ENCODE data around the gene TWNK.

The TWNK gene

GRCh38 chr10:101020427-101021075 lies 33.2 kb downstream of the TWNK start:
- H3F3A ChIP-seq (ENCODE audit: insufficient read depth, low read length) = no peaks in the 10 kb centered on the region
- no peak for TF ChIP-seq EZH2 (IDR thresholded peaks at IDR 0.05; ENCODE audit: borderline replicate concordance, low read length)
- no peak for TF ChIP-seq CTCF (IDR thresholded peaks at IDR 0.05; ENCODE audit: low read length)
- H3K36me3 ChIP-seq (ENCODE audit: insufficient read depth, low read length) = no peaks in the 10 kb centered on the region
- H3K9me2 ChIP-seq (ENCODE audit: low read depth, low read length) = no peaks in the 10 kb centered on the region
- no peak overlapping the region for H3K27ac ChIP-seq (ENCODE audit: low read depth, low read length, poor library complexity, severe bottlenecking)
- no peak overlapping the region for H2AFZ ChIP-seq (ENCODE audit: low read length)
- no peak overlapping the region for H3K4me3 ChIP-seq (ENCODE audit: low read depth, low read length, poor library complexity, severe bottlenecking)
- no peak overlapping the region for H3K9ac ChIP-seq (ENCODE audit: low read length)
- H3K79me2 ChIP-seq (ENCODE audit: insufficient read depth, low read length) = no peaks in the 10 kb centered on the region
- no peaks in the 10 kb centered on the region for H3K4me1 ChIP-seq (ENCODE audit: insufficient read depth, low read length, severe bottlenecking)
- no peaks in the 10 kb centered on the region for H4K20me1 ChIP-seq (ENCODE audit: insufficient read depth, low read length)
- H3K4me2 ChIP-seq (ENCODE audit: low read length) = no peak overlapping the region
- H3K9me3 ChIP-seq (ENCODE audit: low read length) = no peaks in the 10 kb centered on the region
- no peaks in the 10 kb centered on the region for H3K27me3 ChIP-seq (ENCODE audit: insufficient read depth, low read length)

- H4K20me1 ChIP-seq (ENCODE audit: insufficient read depth, low read length) = no peaks in the 10 kb centered on the region
- no peak overlapping the region for H3K27ac ChIP-seq (ENCODE audit: low read depth, low read length, poor library complexity, severe bottlenecking)
- H3K27me3 ChIP-seq (ENCODE audit: insufficient read depth, low read length) = no peaks in the 10 kb centered on the region
- no peaks in the 10 kb centered on the region for H3K79me2 ChIP-seq (ENCODE audit: insufficient read depth, low read length)
- no peaks in the 10 kb centered on the region for H3K9me2 ChIP-seq (ENCODE audit: low read depth, low read length)
- H3K9me3 ChIP-seq (ENCODE audit: low read length) = no peaks in the 10 kb centered on the region
- H3K9ac ChIP-seq (ENCODE audit: low read length) = no peak overlapping the region
- no peak overlapping the region for H3K4me2 ChIP-seq (ENCODE audit: low read length)
- H3F3A ChIP-seq (ENCODE audit: insufficient read depth, low read length) = no peaks in the 10 kb centered on the region
- H2AFZ ChIP-seq (ENCODE audit: low read length) = no peak overlapping the region
- no peak overlapping the region for H3K4me3 ChIP-seq (ENCODE audit: low read depth, low read length, poor library complexity, severe bottlenecking)
- no peaks in the 10 kb centered on the region for H3K4me1 ChIP-seq (ENCODE audit: insufficient read depth, low read length, severe bottlenecking)
- TF ChIP-seq CTCF (IDR thresholded peaks at IDR 0.05; ENCODE audit: low read length) (no peak), EZH2 (IDR thresholded peaks at IDR 0.05; ENCODE audit: borderline replicate concordance, low read length) (no peak)
- no peaks in the 10 kb centered on the region for H3K36me3 ChIP-seq (ENCODE audit: insufficient read depth, low read length)
Observed at GRCh38 chr10:101021239-101021638, 33.9 kb downstream of the TWNK start.

GRCh38 chr10:101021692-101022251 lies 34.4 kb downstream of the TWNK start:
- H3K27me3 ChIP-seq (ENCODE audit: insufficient read depth, low read length) = no peaks in the 10 kb centered on the region
- H3K9me2 ChIP-seq (ENCODE audit: low read depth, low read length) = no peaks in the 10 kb centered on the region
- H3K27ac ChIP-seq (ENCODE audit: low read depth, low read length, poor library complexity, severe bottlenecking) = no peak overlapping the region
- H3K4me3 ChIP-seq (ENCODE audit: low read depth, low read length, poor library complexity, severe bottlenecking) = no peak overlapping the region
- H3K9ac ChIP-seq (ENCODE audit: low read length) = no peak overlapping the region
- no peaks in the 10 kb centered on the region for H4K20me1 ChIP-seq (ENCODE audit: insufficient read depth, low read length)
- no peak overlapping the region for H3K4me2 ChIP-seq (ENCODE audit: low read length)
- H3K36me3 ChIP-seq (ENCODE audit: insufficient read depth, low read length) = no peaks in the 10 kb centered on the region
- no peaks in the 10 kb centered on the region for H3K79me2 ChIP-seq (ENCODE audit: insufficient read depth, low read length)
- no peak overlapping the region for H2AFZ ChIP-seq (ENCODE audit: low read length)
- no peaks in the 10 kb centered on the region for H3F3A ChIP-seq (ENCODE audit: insufficient read depth, low read length)
- no peak for TF ChIP-seq CTCF (IDR thresholded peaks at IDR 0.05; ENCODE audit: low read length)
- no peaks in the 10 kb centered on the region for H3K4me1 ChIP-seq (ENCODE audit: insufficient read depth, low read length, severe bottlenecking)
- H3K9me3 ChIP-seq (ENCODE audit: low read length) = no peaks in the 10 kb centered on the region

Measured in OCI-LY1 (cell line).